Measurements from ENCODE around the gene ABAT.
A peak's percentile ranks its signal among the peaks of the same experiment; 100 is the strongest.
"Not testable (repeated sequence)": the region's sequence is repeated elsewhere in the genome, so short reads cannot be mapped to it uniquely, and the experiment has no call there.

Gene ABAT

DNA sequence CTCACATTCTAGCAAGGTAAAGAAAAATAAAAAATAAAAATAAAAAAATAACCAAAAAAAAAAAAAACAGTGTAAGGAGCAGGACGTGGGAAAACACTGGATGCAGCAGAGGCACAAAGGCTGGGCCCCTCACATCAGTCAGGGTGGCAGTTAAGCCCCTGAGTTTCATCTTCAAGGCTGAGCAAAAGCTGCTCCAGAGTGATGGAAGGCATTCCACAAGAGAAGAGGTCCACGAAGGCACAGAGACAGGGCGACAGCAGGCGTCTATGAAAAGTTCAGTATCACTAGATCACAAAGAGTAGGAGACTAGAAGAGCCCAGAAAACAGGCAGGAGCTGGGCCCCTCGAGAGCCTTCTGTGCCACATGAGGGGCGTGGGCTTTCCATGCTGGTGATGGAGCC, 111.0 kb downstream of the ABAT start:
- no peak for DNase-seq (ENCODE audit: low read depth, low spot score)

DNA sequence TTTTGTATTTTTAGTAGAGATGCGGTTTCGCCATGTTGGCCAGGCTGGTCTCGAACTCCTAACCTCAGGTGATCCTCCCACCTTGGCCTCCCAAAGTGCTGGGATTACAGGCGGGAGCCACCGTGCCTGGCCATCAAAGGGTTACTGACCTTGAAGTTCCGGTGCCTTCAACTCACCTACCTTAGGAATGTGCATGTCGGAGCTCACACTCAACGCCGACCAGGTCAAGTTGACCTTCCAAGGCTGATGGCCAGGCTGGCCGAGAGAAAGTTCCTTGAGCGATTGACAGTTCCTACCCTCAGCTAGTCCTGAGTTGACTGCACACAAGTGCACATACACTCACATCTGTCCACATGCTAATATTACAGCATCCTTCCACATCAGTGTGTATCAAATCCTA, 111.9 kb downstream of the ABAT start:
- DNase-seq (ENCODE audit: low read depth, low spot score) = not testable (repeated sequence)

DNA sequence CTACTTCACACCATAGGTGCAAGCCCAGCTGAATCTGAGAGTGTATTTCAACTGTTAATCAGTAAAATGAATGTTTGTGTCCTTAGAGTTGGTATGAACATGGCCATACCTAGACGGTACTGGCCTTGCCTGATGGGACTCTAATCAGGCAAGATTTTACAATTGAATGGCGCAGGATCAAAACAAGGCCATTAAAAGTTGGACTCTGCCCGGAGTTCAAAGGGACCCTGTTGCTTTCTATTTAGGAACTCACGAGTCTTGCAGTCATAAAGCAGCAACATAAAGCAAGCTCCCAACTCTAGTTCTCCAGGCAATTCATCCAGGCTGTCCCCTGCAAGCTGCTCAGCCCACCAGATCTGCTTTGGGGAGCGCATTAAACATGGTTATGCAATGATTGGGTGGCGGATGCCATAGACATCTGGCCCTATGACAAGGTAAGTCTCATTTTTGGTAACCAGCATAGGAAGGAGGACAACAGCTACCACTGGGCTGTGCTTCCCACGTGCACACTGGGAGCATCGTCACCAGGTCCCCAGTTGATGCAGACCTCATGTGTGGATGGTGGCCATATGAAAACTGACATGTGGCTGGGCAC, 114.3 kb downstream of the ABAT start:
- no peak for DNase-seq (ENCODE audit: low read depth, low spot score)

DNA sequence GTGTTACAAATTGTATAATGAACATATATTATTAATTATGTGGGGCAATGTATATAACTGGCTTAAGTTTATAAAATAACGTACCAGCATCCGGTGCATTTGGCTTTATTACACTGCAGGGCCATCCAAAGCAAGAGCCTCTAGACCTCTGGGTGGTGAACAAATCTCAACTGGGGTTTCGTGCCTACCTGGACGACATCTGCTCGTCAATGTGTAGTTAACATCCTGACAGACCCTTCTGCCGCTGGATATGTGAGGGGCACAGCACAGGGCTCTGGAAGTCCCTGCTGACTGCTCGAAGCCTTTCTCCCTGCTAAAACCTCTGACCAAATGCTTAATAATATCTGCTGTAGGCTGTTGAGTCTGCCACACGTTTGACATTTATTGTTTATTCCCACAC, 120.7 kb downstream of the ABAT start:
- DNase-seq (ENCODE audit: low read depth, low spot score) = no peak

DNA sequence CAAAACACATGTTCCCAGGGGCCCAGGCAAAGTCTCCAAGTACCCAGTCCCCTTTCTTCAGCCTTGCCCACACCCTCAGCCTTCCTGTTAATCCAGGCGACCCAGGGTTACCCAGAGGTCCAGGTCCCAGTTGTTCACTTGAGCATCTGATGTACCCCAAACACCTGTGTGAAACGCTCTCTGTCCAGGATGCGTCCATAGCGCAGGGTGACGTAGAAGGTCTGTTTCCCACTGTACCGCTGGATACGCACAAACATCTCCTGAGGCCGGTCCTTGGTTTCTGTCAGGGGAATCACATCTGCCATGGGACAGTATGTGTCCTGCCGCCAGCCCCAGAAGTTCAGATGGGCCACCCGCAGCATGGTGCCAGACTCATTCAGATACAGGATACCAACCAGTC, 121.4 kb downstream of the ABAT start:
- DNase-seq (ENCODE audit: low read depth, low spot score) = no peak

DNA sequence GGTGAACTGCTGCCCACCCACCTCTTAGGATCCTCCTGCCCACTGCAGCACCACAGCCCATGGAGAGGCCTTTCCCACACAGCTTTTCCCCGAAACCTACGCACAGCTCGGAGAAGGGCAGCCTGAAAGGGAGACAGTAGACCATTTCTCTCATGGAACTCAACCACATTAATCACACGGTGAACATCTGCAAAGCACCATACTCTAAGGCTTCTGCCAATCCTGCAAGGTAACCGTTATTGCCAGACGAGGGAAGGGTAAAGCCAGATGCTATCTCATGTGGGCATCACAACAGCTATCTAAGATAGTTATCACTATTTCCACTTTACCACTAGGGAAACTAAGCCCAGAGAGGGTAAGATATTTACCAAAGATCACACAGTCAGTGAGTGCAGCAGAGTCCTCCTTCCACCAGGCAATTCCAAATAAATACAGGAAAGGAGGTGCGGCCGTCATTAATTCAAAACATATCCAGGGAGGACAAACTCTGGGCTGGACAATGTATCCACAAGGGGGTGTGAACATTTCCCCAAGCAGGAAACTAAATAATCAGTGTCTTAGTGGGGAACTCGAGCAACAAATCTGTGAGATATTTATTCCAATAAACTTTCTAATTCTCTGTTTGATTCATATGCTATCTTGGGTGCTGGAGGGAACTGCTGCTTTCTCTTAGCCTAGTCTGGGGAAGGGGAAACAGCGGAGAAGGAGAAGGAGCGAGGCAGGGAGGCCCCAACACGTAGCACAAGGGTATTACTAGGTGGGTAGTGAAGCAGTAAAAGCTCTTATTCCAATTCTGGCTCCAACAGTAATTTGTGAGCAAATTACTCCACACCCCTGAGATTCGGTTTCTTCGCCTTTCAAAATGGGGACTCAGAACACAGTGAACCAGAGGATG, 122.3 kb downstream of the ABAT start:
- no peak for DNase-seq (ENCODE audit: low read depth, low spot score)

DNA sequence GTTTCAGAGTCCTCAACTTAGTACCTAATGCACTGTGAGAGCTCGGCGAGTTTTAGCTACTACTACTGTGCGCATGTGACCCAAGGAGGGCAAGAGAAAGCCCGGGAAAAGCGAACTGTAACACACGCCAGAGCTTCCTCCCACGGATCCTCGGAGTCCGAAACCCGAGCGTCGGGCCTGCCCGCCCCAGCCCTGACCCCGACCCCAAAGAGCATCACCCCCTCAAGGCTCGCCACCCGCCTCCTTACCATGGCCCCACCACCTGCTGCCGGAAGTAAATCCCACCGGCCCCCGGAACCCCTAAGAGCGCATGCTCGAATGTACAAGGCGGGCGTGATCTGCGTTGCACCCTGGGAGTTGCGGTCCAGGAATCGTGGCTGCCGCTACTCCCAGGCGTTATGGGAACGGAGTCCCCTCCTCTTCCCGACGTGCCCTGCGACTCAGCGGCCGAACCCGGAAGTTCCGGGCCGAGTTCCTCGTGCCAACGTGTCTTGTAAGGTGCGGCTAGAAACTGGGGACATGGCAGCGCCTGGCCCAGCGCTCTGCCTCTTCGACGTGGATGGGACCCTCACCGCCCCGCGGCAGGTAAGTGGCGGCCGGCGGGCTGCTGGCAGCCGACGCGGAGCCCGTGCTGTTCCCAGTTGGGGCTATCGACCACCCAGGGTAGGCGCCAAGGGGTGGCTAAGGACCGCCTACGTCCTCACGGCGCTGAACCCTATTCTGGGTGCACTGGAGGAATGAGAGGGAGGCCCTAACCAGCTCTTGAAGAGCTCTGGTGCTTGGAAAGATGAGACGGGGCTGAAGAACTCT, 123.2 kb downstream of the ABAT start, which contains the start of the genes PMM2 and TMEM186:
Gene PMM2 (plus strand): TSS at position 476 of the 810 bp plus-strand sequence. CDS start 44 bp downstream, at position 520.
Gene TMEM186 (minus strand): TSS at position 276 of the 810 bp plus-strand sequence. CDS start 25 bp downstream, at position 251.
- DNase-seq (ENCODE audit: low read depth, low spot score) = peak; percentile 82

DNA sequence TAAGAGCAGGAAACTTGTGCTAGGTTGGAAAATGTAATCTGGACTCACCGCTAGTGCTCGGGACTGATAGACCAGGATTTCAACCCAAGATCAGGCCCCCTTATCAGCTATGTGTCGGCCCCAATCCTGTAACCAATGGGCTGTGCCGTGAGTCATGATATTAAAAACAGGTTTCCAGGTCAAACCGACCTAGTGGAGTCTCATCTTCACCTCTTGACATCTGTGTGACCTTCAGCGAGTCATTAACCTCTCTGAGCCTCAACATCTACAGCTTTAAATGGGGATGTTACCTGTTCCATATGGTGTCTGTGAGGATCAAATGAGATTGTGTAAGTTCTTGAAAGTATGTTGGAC, 123.7 kb downstream of the ABAT start:
- no peak for DNase-seq (ENCODE audit: low read depth, low spot score)

DNA sequence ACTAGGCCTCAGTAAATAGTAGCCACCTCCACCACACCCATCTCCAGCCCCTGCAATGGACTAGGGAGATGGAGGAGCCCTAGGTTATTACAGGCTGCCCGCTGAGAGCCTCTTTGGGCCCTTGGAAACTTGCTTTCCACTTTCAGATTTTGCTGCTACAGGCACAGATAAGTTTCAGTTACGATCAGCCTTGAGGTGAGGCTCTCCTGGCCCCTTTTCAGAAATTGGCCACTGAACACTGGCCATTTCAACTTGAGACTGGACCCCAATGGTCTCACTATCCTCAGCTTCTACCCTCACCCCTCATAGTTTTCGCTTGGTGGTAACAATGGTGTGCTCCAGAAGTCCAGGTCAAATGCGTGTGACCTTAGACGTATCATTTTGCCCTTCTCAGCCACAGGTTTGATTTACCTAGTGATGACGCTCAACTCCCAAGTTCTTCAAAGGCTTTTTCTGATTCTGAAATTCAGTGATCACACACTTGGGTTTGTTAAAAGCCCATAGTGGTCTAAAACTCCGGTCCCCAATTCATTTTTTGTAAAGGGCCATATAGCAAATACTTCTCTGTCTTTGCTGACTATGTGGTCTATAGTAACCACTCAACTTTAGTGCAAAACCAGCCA, 124.2 kb downstream of the ABAT start:
- no peak for DNase-seq (ENCODE audit: low read depth, low spot score)

DNA sequence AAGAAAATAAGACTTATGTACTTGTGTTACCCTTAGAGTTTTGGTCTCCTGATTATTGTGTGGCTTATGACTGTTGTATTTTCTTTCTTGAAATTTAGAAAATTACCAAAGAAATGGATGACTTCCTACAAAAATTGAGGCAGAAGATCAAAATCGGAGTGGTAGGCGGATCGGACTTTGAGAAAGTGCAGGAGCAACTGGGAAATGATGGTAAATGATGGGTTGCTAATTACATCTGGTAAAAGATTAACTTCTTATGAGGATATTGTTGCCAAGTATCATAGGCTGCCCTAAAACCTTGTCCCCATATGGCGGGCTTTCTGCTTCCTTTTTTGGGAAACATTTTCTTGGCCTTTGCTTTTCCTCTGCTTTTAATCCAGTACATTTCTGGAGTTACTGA, 127.3 kb downstream of the ABAT start:
- DNase-seq (ENCODE audit: low read depth, low spot score) = no peak

DNA sequence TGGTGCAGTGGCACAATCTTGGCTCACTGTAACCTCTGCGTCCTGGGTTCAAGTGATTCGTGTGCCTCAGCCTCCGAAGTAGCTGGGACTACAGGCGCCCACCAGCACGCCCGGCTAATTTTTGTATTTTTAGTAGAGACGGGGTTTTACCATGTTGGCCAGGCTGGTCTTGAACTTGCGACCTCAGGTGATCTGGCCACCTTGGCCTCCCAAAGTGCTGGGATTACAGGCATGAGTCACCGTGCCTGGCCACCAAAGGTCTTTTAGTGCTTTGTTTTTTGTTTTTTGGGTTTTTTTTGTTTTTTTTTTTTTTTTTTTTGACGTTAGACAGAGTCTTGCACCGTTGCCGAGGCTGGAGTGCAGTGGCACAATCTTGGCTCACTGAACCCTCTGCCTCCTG, 129.3 kb downstream of the ABAT start:
- DNase-seq (ENCODE audit: low read depth, low spot score) = not testable (repeated sequence)

DNA sequence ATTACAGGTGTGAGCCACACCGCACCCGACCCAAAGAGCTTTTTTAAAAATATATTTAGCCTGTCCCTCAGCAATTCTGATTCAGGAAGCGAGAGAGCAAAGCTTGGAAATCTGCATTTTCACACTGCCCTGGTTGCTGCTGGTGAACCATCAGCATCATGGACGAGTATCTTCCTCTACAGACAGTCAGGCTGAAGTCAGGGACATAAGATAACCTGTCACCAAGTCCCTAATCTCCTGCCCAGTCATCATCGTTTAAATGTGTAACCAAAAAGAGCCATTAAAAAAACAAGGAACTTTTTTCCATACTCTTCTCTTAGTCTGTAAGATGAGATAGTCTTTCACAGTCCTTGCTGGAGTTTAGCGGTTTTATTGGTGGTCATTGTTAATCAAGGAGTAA, 129.9 kb downstream of the ABAT start:
- DNase-seq (ENCODE audit: low read depth, low spot score) = no peak

DNA sequence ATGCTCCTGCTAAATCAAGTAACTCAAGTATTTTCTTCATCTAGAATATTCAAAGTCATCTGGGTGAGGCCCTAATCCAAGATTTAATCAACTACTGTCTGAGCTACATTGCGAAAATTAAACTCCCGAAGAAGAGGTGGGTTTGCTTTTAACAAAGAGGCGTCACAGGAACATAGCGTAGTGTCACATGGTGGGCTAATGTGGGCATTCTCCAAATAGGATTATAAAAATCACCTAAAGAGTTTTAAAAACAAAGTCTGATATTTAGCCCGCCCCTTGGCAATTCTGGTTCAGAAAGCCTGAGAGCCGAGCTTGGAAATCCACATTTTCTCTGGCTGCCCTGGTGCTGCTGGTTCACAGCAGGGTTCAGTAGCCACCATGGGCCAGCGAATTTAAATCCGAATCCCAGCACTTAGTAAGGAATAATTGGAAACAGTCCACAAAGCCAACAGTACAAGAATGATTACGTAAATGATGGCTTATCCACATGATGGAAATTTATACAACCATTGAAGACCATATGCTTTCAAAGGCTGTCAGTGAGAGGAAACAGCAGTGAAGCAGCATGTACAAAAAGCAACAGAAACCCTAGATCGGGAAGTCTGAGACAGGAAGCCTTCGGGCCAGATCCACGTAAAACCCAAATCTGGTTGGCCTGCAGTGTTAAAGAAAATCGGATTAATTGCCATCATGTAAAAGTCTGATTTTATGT, 132.0 kb downstream of the ABAT start:
- no peak for DNase-seq (ENCODE audit: low read depth, low spot score)

DNA sequence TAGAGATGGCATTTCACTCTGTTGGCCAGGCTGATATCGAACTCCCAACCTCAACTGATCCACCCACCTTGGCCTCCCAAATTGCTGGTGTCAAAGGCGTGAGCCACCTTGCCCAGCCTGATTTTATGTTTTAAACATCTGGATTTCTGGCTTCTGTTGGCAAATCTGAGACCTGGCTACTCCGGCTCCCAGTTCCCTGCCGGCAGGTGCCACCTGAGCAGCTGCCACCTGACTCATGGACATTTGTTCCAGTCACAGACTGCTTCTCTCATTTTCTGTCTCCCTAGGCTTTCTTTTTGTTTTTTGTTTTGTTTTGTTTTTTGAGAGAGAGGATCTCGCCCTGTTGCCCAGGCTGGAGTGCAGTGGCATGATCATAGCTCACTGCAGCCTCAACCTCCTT, 132.8 kb downstream of the ABAT start:
- no peak for DNase-seq (ENCODE audit: low read depth, low spot score)

DNA sequence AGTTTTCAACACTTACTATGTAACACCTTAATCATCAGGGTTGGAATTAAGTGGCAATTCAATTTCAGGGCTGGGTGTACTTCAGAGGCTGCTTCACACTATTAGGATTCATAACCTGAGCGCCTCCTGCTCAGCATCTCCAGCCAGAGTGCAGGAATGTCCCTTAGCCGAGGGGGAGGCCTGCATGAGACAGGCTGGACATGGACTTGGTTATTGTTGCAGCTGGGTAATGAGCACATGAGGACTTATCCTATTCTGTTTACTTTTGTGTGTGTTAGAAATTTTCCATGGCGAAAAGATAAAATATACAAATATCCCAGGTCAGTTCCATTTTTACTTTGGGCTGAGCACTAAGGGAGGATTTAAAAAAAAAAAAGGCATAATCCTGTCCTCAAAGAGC, 133.6 kb downstream of the ABAT start:
- DNase-seq (ENCODE audit: low read depth, low spot score) = no peak

DNA sequence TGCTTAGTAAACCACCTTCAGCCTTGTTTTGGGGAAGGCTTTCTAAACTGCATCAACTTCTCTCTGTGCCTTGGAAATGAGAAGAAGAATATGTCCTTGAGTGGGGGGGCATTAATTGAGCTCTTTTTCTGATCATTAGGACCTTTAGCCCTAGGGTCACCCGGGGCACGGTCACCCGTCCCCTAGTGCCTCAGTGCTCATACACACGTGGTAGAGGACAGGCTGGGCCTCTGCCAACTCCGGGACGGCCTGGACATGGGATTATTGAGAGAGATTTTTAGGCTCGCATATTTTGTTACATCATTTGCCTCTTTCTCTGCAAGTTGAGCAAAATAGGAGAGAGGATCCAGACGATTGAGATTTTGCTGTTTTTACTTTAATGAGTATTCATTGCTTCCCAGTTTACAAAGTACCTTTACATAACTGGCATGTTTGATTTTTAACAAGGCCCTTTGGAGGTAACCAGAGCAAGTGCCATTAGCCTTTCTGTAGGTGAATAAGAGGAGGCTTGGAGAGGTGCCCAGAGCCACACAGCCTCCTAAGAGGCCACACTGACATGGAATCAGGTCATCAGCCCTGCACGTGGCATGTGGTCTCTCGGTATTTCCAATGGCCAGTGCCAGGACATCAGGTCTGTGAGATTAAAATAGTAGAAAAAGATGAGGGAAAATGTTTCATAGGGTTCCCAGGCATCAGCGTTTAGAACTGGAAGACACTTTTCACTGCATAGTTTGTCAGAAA, 134.4 kb downstream of the ABAT start:
- DNase-seq (ENCODE audit: low read depth, low spot score) = no peak

DNA sequence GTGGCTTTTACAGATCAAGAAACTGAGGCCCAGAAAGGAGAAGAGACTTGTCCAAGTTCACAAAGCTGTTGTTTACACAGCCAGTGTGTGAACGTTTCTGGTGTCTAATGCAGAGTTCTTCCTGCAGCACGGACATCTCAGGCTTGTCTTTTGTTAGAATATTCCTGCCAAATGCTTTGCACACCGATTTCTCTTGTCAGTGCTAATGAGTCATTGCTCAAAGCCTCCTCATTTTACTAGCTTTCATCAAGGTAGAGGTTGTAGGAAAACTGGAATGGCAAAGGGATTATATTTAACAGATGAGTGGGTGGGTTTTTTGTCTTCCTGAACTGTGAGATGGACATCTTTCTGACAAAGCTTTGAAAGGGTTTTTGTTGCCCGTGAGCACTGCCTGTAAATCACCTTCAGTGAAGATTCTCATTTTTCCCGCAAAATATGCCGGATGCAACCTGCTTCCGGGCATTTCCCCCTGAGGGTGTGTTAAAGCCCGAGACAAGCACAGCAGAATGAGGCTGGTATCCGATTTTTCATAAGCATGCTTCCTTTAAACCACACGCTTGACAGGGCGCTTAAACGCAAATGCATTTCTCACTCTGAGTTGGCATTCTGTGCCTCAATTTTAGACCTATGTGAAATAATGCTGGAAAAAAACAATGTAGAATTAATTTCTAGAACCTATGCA, 137.9 kb downstream of the ABAT start:
- DNase-seq (ENCODE audit: low read depth, low spot score) = no peak

DNA sequence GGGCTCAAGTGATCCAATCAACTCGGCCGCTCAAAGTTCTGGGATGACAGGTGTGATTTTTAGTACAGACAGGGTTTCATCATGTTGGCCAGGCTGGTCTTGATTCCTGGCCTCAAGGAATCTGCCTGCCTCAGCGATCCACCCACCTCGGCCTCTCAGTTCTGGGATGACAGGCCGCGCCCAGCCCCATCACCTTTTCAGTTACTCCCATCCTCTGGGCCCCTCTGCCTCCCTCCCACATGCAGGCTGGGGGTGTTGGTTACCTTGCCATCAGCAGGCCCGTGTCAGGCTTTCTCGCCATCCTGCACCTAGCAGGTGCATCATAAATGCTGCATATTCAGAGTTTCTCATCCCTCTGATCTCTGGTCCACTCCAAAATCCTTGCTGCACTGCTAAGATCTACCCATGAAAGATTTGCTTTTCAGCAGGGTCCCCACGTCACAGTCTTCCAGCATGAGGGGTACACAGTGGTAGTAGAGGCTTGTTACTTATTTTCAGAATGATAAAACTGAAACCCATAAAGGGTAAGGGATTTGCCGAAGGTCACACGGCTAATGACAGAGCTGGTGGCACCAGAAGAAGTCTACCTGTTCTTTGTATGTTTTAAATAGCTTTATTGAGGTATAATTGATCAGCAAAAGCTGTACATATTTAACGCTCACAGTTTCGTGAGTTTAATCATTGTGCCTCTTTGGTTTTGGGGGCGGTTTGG, 139.8 kb downstream of the ABAT start:
- no peak for DNase-seq (ENCODE audit: low read depth, low spot score)

DNA sequence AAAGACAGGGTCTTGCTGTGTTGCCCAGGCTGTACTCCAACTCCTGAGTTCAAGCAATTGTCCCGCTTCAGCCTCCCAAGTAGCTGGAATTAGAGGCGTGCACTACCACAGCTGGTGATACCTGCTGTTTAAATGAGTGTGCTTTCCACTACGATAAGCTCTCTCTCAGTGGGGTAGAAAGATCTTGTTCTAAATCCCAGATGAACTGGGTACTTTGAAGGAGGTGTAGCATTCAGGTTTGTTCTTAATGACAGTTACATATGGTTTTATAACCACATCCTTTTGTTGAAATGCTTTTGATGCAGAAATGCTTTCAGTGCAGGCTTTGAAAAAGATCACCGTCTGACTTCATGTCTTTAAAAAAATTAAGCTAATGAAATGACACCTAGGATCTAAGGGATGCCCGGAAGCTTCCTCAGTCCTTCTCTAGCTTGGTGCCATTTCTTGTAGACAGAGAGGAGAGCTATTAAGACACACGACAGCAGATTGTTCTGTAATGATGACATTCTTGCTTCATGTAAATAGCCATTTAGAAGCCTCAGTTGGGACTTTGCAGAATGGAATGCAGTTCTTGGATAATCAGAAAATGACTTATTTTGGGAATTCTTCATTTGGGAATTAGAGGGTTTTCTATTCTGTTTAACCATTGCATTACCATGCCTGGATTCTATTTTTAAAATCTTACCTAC, 142.7 kb downstream of the ABAT start:
- DNase-seq (ENCODE audit: low read depth, low spot score) = no peak

Measured in brain pericyte (primary cell).